ENCODE results near the gene KRTAP12-4.
"Not testable (repeated sequence)": the region's sequence is repeated elsewhere in the genome, so short reads cannot be mapped to it uniquely, and the experiment has no call there.

KRTAP12-4 gene

DNA sequence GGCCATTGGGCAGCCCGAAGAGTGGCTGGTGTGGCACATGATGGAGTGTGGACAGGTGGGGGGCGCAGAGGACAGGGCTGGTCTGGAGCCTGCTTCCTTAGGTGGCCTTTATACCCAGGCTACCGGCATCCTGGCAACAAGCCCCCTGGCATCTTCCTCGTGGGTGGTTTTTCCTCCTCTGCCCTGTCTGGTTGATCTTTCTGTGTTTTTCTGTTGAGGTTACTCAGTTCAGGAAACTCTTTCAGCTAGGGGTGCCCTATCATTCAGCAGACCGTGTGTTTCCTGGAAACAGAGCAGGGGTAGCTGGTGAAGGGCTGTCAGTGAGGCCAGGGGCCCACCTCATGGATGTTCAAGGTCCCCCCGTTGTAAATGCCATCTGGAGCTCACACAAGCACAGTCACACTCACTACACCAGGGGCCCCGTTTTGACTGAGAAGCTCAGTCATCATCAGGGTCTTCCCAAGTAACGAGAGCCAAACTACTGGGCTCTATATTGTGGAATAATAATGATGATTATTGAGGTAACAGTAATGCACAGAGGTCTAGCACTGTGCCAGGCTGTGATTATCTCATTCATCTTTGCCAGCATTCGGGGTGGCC is at the start of gene KRTAP12-4:
Gene KRTAP12-4 (minus strand): TSS at position 84 of the 600 bp plus-strand sequence. CDS start 45 bp downstream, at position 39.
- no peak for DNase-seq

GRCh38 chr21:44703731-44704635 is 49.5 kb upstream of the KRTAP12-4 start:
- no peak for DNase-seq

- DNase-seq: no peak
Measured at GRCh38 chr21:44702973-44703730, 48.7 kb upstream of the KRTAP12-4 start.

DNA sequence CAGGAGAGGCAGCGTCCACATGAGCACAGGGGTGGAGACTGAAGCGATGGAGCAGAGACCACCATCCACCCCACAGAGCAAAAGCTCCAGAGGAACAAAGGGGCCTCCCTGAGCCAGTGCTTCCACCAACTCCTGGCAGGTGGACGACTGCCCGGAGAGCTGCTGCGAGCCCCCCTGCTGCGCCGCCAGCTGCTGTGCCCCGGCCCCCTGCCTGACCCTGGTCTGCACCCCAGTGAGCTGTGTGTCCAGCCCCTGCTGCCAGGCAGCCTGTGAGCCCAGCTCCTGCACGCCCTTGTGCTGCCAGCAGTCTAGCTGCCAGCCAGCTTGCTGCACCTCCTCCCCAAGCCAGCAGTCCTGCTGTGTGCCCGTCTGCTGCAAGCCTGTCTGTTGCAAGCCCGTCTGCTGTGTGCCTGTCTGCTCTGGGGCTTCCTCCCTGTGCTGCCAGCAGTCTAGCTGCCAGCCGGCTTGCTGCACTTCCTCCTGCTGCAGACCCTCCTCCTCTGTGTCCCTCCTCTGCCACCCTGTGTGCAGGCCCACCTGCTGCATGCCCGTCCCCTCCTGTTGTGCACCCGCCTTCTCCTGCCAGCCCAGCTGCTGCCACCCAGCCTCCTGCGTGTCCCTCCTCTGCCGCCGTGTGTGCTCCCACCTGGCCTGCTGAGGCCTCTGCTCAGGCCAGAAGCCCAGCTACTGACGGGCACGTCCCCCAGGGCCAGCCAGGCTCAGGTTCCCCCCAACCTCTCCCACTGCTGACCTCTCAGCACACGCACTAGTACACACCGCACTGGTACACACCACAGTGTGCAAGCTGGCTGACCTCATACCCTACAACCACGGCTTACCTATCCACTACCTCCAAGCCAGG is 47.9 kb upstream of the KRTAP12-4 start:
- DNase-seq: no peak

DNA sequence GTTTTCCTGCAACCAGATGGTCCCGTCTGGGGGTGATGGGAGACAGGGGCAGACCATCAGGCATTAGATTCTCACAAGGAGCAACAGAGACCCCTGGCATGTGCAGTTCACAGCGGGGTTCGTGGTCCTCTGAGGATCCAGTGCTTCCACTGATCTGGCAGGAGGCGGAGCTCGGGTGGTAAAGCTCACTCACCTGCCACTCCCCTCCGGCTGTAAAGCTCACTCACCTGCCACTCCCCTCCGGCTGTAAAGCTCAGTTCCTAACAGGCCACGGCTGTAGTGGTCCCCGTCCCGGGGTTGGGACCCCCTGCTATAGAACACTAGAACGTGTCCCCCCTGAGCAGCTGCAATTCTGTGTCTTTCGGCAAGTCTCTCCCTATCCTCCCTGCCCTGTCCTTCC is 47.1 kb upstream of the KRTAP12-4 start:
- DNase-seq: no peak

GRCh38 chr21:44701023-44701400 is 46.6 kb upstream of the KRTAP12-4 start:
- no peak for DNase-seq

DNA sequence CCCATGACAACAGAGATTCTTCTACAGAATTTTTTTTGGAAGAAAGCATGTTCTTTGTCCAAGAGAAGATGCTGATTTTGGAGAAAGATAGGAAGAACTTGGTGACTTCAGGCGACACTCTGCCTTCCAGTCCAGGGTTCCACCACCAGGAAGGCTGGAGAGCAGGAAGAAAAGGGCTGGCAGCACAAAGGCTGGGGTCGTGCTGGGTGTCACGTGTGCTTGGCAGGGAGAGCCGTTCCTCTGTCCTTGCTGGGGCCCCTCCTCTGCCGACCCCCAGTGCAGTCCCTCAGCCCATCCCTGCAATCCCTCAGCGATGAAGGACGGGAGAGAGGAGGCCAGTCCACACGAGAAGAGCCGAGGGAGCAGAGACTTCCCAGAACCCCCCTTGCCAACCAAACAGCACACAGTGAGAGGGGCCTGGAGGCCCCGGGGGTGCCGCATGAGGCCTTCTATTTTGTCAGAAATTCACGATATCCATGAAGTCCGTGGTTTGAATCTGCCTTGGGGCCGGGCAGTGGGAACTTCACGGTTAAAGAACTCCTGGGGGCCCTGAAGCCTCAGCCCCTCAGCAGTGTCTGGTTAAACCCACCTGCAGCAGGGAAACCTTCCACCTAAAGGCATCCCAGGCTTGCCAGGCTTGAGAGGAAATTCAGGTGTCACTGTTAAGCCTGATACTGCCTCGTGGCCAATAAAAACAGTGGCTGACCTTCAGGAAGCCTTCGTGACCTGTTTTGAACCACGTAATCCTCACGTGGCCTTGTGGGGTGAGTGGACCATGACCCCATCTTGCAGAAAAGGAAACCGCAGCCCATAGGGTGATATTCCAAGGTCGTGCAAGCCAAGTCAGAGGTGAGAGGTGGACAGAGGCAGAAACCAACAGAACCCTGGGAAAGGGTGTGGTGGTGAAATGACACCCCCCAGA is 45.9 kb upstream of the KRTAP12-4 start:
- no peak for DNase-seq

DNA sequence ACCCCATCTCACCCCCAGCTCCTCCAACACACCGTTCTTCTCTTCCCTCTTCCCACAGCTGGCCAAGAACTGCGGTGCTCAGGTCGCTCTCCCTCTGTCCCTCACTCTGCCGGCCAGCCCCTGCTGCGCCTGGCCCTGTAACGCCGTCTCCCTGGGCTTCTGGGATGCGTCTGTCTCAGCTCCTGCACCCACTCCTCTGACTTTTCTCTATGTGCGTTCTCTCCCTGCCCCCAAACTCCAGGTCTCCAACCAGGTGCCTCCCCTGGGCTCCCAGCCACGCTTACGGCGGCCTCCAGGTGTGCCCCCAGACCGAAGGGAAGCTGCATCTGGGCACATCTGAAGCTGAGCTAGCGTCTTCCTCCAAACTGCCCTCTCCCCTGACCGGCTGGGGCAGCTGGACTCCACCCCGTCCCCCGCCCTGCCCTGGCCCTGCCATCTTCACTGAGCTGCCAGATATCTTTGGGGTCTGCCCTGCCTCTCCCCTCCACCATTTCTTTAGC is 45.1 kb upstream of the KRTAP12-4 start:
- DNase-seq: no peak

GRCh38 chr21:44697811-44698734 is 43.6 kb upstream of the KRTAP12-4 start:
- no peak for DNase-seq

- not testable (repeated sequence) for DNase-seq
Measured at GRCh38 chr21:44697172-44697810, 42.8 kb upstream of the KRTAP12-4 start, which contains the start of gene KRTAP10-12. KRTAP10-12 (plus strand) TSS chr21:44697172; CDS start chr21:44697202, 30 bp downstream.

- DNase-seq: no peak
Measured at GRCh38 chr21:44696572-44696971, 42.1 kb upstream of the KRTAP12-4 start.

- DNase-seq: no peak
Measured at GRCh38 chr21:44695641-44696040, 41.2 kb upstream of the KRTAP12-4 start.

- no peak for DNase-seq
Measured at GRCh38 chr21:44695184-44695583, 40.7 kb upstream of the KRTAP12-4 start.

GRCh38 chr21:44694776-44695175 is 40.3 kb upstream of the KRTAP12-4 start:
- no peak for DNase-seq

- no peak for DNase-seq
Measured at GRCh38 chr21:44692798-44693512, 38.5 kb upstream of the KRTAP12-4 start.

DNA sequence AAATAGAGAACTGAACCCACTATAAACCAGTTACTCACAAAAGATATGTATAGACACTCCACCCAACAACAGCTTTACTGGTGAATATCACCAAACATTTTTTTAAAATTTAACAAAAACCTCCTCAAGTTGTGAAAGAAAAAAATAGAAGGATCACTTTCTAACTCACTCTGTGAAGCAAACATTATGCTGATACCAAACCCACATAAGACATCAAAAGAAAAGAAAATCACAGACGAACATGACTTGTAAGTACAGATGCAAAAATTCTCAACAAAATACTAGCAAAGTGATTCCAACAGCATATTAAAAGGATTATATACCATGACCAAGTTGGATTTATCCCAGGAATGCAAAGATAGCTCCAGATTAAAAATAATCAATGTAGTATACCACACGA is 37.2 kb upstream of the KRTAP12-4 start:
- no peak for DNase-seq

DNA sequence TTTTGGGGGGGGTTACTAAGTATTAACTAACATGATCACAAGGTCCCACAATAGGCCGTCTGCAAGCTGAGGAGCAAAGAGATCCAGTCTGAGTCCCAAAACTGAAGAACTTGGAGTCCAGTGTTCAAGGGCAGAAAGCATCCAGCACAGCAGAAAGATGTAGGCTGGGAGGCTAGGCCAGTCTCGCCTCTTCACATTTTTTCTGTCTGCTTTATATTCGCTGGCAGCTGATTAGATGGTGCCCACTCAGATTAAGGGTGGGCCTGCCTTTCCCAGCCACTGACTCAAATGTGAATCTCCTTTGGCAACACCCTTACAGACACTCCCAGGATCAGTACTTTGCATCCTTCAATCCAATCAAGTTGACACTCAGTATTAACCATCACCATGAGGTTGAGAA is 35.3 kb upstream of the KRTAP12-4 start:
- DNase-seq: not testable (repeated sequence)

DNA sequence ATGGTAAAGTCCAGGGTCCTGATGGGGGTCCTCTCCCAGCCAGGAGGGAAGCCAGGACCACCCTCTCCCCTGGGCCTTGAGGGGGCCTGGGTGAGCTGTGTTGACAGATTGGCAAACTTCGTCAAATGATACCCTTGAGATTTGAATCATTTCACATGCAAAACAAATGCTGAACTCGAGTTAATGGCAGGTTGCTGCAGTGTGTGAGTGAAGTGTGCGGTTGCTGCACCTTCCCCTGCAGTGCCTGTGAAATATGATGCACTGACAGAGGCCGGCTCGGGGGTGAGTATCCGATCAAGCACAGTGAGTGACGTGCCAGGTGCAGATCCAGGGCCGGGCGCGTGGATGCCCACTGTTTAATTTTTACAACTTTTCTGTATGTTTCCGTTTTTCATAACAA is 33.2 kb upstream of the KRTAP12-4 start:
- DNase-seq: peak; percentile 80
